GM18519 (cell line): Measurements from ENCODE around the gene PROP1.
"Not testable (repeated sequence)": the region's sequence is repeated elsewhere in the genome, so short reads cannot be mapped to it uniquely, and the experiment has no call there.

Experiments used
- ATAC-seq: cut with Tn5 transposase; IDR thresholded peaks from one replicate; pipeline ENCODE4 v1.9.1; 2021; ENCODE audit warnings: mild to moderate bottlenecking, moderate library complexity; ENCODE audit not compliant: unreplicated experiment, low FRiP score

Gene PROP1

DNA sequence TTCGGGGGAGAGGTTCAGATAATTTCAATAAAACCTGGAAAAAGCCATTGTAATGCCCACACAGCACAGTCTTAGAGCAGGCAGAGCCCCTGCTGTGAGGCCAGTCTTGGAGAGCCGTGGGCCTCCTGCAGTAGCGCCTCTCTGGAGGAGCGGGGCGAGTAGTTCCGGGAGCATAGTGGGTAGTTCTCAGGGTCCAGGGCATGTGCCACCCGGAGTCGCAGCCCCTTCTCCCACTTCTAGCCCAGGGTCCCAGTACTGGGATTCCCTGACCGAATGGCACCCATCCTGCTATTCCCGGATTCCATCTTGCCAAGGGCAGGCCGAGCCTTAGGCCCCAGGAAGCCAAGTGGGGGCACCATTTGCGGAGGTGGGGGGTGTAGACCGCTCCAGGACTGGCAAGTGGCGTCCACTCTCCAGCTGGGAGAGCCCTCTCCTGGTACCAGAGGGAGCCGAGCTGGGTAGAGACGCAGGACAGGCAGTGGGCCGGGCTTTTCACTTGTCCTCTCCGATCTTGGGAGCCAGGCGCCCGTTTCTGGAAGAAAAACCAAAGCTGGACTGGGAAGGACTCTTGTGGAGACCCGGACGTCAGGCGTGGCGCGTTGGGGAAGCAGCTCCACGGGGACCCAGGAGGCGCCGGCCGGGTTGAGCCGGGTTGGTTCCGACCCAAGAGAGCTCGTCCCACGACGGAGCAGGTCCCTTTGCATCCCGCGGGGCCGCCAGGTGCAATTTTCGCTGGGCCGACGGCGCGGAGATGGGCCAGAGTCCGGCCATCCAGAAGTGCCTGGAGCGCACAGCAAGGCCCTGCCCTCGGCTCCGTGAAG lies 12.1 kb downstream of the PROP1 start:
- no peak for ATAC-seq

DNA sequence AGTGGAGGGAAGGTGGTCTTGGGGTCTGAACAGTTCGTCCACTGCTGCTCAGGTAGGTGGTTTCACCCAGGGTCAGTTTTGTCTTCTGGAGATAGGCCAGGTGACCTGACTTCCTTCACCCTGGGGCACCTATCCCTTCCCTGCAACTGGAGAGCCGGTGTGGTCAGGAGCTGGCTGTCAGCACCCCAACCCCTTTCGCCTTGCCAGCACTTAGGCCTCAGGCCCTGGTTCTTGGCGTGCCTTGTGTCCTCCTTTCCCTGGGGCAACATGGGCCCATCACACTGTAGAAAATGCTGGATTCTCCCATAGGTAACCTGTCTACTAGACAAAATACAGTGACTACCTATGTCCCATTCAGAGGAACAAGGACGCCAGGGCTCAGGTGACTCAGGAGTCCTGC lies 13.1 kb downstream of the PROP1 start:
- no peak for ATAC-seq

DNA sequence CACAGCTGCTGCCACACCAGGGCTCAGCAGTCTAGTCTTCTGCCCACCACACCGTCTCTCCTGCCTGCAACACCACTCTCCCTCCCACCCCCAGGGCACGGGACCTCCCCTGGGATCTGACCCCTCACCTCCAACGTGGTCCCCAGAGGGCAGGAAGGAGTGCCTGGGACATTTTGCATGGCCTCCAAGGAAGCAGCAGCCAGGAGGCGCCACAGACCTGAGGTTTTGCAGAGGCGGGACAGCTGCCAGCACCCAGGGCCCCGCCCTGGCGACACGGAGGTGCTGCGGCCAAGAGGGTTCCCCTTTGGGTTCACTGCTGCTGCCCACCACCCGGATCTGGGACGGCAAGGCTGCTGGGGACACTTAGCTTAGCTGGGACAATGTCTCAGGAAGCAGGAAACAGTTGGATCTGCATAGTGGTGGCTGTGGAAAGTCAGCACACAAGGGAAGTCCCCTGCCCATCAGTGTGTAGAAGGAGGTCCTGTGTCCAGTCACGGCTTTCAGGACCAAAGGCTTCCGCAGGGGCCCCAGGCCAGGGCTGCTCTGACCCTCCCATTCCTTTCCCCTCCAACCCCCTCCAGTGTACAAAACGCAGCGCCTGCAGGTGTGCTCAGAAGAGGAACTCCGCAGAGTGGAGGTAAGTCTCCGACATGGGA lies 13.8 kb downstream of the PROP1 start:
- ATAC-seq, result no peak

DNA sequence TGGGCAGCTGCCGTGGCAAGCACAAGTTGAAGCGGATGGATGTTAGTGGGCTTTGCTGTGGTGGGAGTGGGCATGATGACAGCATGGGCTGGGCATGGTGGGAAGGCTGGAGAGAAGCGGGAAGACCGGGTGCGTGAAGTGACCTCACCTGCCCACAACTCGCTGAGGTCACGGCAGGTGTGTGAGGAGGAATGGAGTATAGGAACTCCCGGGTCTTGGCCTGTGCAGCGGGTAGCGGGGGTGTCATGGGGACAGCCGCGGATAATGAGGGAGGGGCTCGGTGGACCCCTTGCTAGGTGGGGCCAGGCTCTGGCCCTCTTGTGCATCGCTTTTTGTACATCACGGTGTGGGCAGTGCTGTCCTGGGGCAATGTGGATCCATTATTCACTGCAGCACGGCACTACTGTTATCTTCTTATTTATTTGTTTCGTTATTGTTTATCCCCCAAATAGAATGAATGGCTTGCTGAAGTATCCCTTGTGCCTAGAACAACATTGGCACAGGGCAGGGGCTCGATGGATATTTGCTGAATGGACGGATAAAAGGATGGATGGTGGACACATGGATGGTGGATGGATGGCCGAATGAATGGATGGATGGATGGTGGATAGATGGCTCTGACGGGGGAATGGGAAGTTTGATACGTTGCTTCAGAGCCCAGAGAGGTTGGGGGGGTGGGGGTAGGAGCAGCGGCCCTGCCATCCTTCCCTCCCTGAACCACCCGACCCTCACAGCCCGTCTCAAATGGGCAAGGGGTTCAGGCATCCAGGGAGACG lies 14.6 kb downstream of the PROP1 start:
- ATAC-seq, result no peak

DNA sequence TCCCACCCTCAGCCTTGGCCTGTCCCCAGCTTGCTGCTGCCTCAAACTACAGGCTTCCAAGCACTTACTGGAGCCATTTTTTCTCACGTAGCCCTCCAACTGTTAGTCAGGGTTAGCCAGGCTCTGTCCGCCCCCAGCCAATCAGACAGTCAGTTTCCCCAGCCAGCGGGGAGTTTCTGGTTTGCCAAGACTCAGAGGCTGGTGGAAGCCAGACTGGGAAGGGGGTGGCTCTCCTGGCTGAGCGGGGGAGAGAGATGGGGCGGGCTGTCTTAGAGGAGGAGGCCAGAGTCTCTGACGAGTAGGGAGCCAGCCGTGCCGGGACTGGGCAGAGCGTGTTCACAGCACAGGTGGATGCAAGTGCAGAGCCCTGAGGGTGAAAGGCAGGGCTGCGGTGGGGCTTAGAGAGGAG lies 15.3 kb downstream of the PROP1 start:
- no peak for ATAC-seq

DNA sequence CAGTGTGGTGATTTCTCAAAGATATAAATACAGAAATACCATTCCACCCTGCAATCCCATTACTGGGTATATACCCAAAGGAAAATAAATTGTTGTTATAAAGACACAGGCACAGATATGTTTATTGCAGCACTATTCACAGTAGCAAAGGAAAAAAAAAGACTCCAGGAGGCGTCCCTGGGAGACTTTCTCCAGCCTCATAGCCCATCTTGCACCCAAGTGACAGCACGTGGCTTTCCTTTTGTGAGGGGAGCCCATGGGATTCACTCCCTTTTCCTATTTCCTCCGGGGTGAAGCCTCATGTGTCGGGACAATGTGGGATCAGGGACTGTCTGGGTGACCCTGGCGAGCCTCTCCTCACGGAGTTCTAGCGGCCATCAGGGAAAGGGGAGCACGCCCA lies 18.4 kb downstream of the PROP1 start:
- ATAC-seq, result not testable (repeated sequence)

DNA sequence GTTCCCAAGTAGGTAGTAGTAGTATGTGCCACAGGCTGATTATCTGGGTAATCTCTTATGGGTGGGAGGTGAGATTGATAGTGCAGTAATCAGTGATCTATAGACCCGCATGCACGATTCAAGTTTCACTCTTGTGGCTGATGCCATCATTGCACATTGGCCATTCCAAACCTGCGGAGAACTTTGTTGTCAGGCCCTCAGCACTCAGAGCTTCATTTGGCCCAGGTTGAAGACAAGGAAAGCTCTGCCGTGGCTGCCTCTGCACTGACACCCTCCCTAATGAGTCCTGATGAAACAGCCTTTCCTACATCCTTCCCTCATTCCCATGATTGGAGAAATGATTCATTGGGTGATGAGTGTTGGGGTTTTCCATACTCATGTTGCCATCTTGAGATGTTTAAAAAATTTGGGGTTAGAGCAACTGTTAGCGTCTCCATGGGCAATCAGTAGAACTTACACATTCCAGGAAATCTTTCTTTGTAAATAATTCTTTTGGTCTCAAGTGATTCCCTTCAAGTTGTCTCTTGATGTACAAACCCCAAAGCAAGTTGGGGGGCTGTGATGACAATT lies 22.9 kb downstream of the PROP1 start:
- no peak for ATAC-seq

DNA sequence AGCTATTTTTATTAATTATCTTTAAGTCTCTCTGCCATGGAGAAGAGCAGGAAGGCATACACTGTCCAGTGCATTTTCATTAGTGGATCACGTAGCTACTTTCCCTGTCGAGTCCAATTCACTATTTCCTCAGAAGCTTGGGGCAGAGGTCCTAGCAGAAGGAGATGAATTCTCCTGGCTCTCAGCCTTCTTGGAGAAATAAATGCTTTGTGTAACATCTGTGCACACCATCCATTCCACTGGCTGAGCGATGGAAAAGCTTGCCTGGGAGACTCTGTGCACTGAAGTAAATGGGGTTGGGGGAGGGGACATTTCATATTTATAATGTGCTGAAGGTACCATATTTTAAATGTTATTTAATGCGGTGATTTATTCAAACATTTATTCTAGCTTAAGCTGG lies 23.4 kb downstream of the PROP1 start:
- ATAC-seq, result no peak

DNA sequence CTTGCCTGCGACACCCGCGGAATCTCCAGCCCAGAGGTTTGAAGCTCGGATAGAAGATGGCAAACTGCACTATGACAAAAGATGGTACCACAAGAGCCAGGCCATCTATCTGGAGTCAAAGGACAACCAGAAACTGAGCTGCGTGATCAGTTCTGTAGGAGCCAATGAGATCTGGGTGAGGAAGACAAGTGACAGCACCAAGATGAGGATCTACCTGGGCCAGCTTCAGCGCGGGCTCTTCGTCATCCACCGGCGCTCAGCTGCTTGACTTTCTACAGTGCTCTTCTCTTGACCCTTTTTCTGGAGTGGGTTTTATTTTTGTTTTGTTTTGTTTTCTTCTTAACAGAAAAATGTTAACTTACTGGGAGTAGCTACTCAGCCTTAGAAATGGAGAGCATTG lies 24.0 kb downstream of the PROP1 start:
- not testable (repeated sequence) for ATAC-seq

DNA sequence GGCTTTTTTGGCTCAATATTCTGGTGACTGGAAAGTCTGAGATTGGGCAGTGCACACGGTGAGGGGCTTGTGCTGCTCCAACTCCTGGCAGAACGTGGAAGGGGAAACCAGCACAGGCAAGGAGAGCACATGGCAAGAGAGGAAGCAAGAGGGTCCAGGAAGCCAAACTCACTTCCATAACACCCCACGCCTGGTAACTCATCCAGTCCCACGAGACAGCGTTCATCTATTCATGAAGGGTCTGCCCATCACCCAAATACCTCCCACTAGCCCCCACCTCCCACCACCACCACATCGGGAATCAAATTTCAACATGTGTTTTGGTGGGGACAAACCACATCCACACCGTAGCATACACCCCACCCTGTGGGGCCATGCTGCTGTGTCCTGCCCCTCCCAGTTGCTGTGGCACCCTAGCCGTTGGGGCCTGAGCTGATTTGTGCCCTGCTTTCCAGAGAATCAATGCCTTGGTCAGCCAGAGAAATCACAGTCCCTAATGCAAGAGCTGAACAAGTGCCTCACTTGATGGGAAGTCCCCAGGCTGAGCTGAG lies 27.3 kb downstream of the PROP1 start:
- ATAC-seq, result no peak

DNA sequence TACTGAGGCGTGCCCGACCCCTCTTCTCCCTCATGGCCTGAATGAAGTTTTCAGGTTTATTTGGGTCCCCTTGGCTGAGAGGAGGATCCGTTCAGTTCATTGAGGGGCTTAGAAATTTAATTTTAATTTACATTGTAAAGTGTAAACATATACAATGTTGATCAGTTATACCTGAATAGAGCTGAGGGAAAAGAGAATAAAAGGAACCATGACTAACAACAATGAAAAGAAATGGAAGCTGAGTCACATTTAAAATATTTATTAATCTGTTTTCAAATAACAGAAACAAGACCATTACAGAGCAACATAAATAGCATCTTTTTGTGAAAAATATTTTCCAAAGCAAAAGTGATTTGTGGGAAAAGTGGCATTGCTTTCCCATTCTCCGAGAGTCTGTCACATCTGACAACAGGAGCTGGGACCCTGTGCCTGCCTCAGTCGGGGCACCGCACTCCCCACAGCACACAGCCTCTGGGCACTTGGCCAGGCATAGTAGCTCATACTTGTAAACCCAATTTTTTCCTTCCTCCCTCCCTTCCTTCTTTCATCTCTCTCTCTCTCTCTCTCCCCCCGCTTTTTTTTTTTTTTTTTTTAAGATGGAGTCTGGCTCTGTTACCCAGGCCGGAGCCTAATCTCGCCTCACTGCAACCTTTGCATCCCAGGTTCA lies 28.7 kb downstream of the PROP1 start:
- ATAC-seq, result no peak

DNA sequence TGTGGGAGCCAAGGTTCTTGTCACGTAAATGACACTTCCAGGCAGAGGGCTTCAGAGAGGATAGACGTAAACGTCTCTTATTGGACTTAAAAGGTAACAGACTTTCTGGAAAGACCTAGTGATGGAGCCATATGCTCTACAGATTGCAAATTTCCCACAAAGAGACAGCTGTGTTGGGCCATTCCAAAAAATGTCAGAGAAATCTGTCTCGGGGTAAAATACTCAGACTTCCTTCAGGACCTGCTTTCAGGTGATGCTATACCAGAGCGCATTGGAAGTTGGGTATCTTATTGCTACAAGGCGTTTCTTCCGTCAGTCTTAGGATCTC lies 29.2 kb downstream of the PROP1 start:
- no peak for ATAC-seq

DNA sequence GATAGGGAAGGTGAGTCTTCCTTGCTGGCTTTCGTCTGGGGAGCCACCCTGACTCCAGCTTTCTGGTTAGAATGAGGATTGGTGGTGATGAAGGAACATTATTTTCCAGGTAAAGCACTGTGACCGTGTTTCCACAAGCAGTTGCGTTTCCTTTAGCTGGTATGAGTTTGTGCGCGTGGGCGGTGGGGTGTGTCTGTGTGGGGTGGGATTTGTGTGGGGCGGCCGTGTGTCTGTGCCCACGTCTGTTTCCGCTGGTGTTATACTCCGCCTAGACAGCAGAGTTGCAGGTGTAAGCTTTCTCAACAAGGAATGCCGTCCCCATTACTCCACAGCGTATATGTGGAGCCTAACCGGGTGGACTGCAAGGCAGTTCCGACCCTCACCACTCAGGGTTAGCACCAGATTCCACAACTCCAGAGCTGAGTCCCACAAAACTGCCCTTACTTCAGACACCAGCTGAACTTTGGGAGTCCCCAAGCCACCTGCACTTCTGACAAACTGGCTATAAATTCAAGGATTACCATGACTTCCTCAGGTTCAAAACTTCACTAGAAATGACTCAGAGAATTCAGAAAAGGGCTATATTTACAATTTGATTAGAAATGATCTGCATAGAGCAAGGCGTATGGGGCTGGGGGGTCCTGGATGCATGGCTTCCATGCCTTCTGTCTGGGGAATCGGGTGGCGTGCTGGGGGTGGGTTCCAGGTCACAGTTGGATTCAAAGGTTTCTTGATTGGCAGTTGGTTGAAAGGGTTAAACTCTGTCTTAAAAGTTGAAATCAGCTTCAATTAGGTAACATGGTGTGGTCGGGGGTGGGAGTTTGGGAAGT lies 29.8 kb downstream of the PROP1 start:
- ATAC-seq, result no peak

DNA sequence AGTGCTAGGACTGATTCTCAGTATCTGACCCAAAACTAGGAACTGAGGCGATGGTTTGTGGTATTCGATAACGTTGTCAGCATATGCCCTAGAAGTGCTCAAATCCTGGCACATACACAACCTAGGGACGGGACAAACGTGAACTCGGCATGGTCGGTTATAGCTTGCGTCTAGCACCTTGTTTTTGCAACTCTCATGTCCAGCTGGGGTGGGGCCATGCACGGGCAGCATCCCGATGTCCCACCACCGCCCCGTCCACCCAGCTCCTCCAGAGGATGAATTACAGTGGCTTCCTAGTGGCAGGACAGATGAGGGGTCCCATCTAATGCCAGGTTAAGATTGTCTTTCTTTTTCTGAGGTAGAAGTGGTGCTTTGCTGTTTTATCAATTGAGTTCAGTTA lies 31.6 kb downstream of the PROP1 start:
- ATAC-seq, result no peak

DNA sequence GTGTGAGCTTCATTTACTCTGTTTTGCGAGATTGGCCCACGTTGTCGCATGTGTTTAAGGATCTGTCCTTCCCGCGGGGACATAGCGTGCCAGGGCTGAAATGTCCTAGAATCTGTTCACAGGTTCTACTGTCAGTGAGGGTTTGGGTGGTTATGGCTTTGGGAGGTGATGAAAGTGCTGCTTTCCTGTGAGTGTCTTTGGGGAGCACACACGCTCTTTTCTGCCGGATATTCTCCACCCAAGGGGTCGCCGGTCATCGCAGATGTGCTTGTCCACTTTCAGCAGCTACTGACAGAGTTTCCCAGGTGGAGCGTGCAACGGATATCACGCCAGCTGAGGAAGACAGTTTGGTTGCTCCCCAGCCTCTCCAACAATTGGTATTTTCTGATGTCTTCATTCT lies 32.1 kb downstream of the PROP1 start:
- no peak for ATAC-seq

DNA sequence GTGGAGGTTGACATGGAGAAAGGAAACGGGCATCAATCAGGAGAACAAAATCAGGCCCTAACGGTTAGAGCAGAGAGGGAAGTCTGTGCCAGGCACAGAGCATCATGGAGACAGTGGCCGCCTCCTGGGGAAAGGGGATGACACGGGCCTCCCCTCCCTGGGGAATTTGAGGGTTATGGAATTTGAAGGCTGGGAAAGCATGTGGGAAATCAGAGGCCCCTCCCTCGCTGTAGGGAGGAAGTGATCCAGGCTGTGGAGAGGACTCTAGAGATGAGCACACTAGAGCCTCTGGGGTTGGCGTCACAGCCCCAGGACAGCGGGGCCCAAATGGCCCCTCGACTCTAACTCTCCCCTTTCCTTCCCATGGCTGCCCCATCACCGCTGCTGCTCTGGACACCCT lies 36.7 kb downstream of the PROP1 start:
- no peak for ATAC-seq

DNA sequence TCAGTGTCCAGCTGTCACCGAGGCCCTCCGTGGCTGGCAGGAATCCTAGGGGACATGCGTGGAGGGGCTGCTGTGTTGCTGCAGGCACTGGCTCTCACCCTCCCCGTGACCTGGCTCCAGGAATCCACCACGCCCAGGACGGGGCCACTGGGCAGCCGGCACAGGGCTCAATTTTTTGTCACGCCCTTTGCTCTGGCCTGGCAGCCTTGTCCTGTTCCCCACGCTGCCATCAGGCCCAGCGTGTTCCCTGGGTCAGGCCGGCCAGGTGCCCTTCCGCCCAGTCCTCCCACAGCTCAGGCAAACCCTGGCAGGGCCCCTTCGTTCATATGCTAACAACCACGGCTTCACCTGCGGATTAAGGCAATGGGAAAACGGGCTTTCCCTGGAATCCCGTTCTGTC lies 37.3 kb downstream of the PROP1 start:
- ATAC-seq, result no peak

DNA sequence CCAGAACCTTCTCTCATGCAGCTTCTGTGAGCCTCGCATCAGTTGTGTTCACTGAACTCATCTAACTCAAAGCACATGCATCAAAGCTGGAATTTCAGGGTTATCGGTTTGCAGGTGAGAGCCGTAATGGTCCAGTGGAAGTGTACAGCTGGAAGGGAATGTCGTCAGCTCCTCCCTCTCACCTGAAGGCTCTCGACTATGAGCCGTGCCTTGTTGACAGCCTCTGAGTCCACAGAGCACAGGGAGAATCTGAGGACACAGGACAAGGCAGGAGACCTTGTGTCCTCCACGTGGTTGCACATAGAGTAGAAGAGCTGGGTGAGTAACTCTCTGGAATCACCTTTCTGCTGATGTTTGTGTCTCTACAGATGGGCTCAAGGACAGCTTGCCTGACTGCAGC lies 38.8 kb downstream of the PROP1 start:
- no peak for ATAC-seq

DNA sequence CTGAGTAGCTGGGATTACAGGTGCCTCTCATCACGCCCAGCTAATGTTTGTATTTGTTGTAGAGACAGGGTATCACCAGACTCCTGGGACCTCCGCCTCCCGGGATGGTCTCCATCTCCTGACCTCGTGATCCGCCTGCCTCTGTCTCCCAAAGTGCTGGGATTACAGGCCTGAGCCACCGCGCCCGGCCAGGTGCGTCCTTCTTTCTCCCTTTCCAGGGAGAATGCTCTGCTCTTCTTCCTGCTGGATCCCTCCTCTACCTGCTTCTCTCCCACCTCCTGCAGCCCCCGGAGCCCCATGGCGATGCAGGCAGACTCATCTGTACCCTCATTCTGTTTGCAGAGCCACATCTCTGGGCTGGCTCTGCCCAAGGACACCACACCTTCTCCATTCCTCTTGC lies 42.9 kb downstream of the PROP1 start:
- not testable (repeated sequence) for ATAC-seq

DNA sequence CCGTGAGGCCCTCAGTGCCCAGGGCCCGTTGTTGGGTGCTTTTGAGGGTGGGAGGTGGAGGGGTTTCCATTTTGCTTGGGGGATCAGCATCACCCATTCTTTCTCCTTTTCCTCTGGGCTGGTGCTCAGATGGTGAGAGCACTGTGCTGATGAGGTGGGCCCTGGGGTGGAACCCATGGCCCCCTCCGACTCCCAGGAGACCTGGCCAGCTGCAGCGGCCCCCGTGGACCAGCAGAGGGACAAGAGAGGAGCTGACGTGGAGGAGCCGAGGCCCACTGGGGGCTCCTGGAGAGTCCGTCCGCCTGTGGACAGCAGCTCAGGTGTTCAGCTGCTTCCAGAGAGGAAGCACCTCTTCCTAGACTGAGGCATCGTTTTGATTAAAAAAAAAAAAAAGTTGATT lies 46.4 kb downstream of the PROP1 start:
- not testable (repeated sequence) for ATAC-seq
